WTC11 (cell line): ENCODE data around the gene RBM20. TPM values are rescaled to one million over a fixed set of nuclear protein-coding genes. Genes with fewer than 3 reads are reported as not detected.

Experiments used
- ATAC-seq: fragments of 200-7000 bp; cut with Tn5 transposase; 2 replicates; pipeline ENCODE4 v1.10.0; 2021; ENCODE audit warnings: mild to moderate bottlenecking, moderate library complexity
- CTCF ChIA-PET: fragments of 300-600 bp; sonication (Branson Sonifier 250); formaldehyde crosslinking; loops from one replicate; lab custom pipeline; 2021; ENCODE audit warnings: antibody characterized with exemption; lab: Charles Lee
- POLR2A ChIA-PET: fragments of 350-600 bp; sonication (Branson Sonifier 250); formaldehyde crosslinking; loops from one replicate; lab custom pipeline; 2021; ENCODE audit warnings: antibody characterized with exemption; lab: Charles Lee
- DNase-seq: peaks from one replicate; pipeline ENCODE4 v3.0.0; 2021; ENCODE audit warnings: low spot score
- H3K27ac Mint-ChIP-seq: 2 replicates; pipeline ENCODE4 v1.8.0; 2021; ENCODE audit warnings: mixed read lengths
- H3K27me3 Mint-ChIP-seq: 2 replicates; pipeline ENCODE4 v1.8.0; 2021; ENCODE audit warnings: low read depth, mild to moderate bottlenecking, moderate library complexity, mixed read lengths
- H3K36me3 Mint-ChIP-seq: 2 replicates; pipeline ENCODE4 v1.8.0; 2021; ENCODE audit warnings: mixed read lengths
- H3K4me1 Mint-ChIP-seq: 2 replicates; pipeline ENCODE4 v1.8.0; 2022; ENCODE audit warnings: mixed read lengths
- H3K4me3 Mint-ChIP-seq: 2 replicates; pipeline ENCODE4 v1.8.0; 2021; ENCODE audit warnings: mild to moderate bottlenecking, moderate library complexity, mixed read lengths
- H3K9me3 Mint-ChIP-seq: 2 replicates; pipeline ENCODE4 v1.8.0; 2021; ENCODE audit warnings: mixed read lengths
- ARID4B ChIP-seq: sonication (generic); formaldehyde crosslinking; IDR thresholded peaks from 2 replicates; pipeline ENCODE4 v1.8.0; 2023; ENCODE audit warnings: missing genetic modification reagents, mild to moderate bottlenecking, borderline replicate concordance
- CTCF ChIP-seq: fragments of 200-600 bp; IDR thresholded peaks from 2 replicates; pipeline ENCODE4 v1.8.0; 2022; ENCODE audit warnings: antibody characterized with exemption
- EMX1 ChIP-seq: fragments of 250-450 bp; sonication (Bioruptor Pico); IDR thresholded peaks from 2 replicates; pipeline ENCODE4 v1.8.0; 2021; ENCODE audit warnings: mild to moderate bottlenecking
- FOXJ3 ChIP-seq: sonication (generic); formaldehyde crosslinking; IDR thresholded peaks from 2 replicates; pipeline ENCODE4 v1.9.0; 2021; ENCODE audit warnings: missing genetic modification reagents, mild to moderate bottlenecking, borderline replicate concordance
- FOXK1 ChIP-seq: sonication (generic); formaldehyde crosslinking; IDR thresholded peaks from 2 replicates; pipeline ENCODE4 v1.8.0; 2022; ENCODE audit warnings: mild to moderate bottlenecking, moderate library complexity, missing genetic modification reagents
- GTF2I ChIP-seq: fragments of 250-450 bp; sonication (Bioruptor Pico); conservative IDR thresholded peaks from 2 replicates; pipeline ENCODE4 v1.4.0; 2021; ENCODE audit warnings: mild to moderate bottlenecking
- NR1H2 ChIP-seq: sonication (generic); formaldehyde crosslinking; IDR thresholded peaks from 2 replicates; pipeline ENCODE4 v1.9.0; 2021; ENCODE audit warnings: mild to moderate bottlenecking, moderate library complexity, missing genetic modification reagents
- NR2C2 ChIP-seq: sonication (generic); formaldehyde crosslinking; IDR thresholded peaks from 2 replicates; pipeline ENCODE4 v1.8.0; 2022; ENCODE audit warnings: mild to moderate bottlenecking, missing genetic modification reagents
- OVOL2 ChIP-seq: fragments of 250-450 bp; sonication (Bioruptor Pico); IDR thresholded peaks from 2 replicates; pipeline ENCODE4 v1.9.0; 2021; ENCODE audit warnings: mild to moderate bottlenecking, borderline replicate concordance
- PREB ChIP-seq: sonication (generic); formaldehyde crosslinking; IDR thresholded peaks from 2 replicates; pipeline ENCODE4 v1.8.1; 2022; ENCODE audit warnings: mild to moderate bottlenecking, missing genetic modification reagents, moderate library complexity, borderline replicate concordance
- SMAD3 ChIP-seq: sonication (generic); formaldehyde crosslinking; IDR thresholded peaks from 2 replicates; pipeline ENCODE4 v1.8.0; 2022; ENCODE audit warnings: missing genetic modification reagents, mild to moderate bottlenecking, borderline replicate concordance
- TCF7 ChIP-seq: sonication (generic); formaldehyde crosslinking; IDR thresholded peaks from 2 replicates; pipeline ENCODE4 v1.8.0; 2022; ENCODE audit warnings: mild to moderate bottlenecking, low read depth, missing genetic modification reagents, moderate library complexity
- TEAD4 ChIP-seq: sonication (generic); formaldehyde crosslinking; IDR thresholded peaks from 2 replicates; pipeline ENCODE4 v1.8.0; 2022; ENCODE audit warnings: mild to moderate bottlenecking, missing genetic modification reagents
- TP53 ChIP-seq: sonication (generic); formaldehyde crosslinking; IDR thresholded peaks from 2 replicates; pipeline ENCODE4 v1.8.1; 2023; ENCODE audit warnings: mild to moderate bottlenecking, missing genetic modification reagents
- ZNF263 ChIP-seq: sonication (generic); formaldehyde crosslinking; IDR thresholded peaks from 2 replicates; pipeline ENCODE4 v1.8.1; 2022; ENCODE audit warnings: low read depth, mild to moderate bottlenecking, moderate library complexity, missing genetic modification reagents
- ZNF281 ChIP-seq: sonication (generic); formaldehyde crosslinking; IDR thresholded peaks from 2 replicates; pipeline ENCODE4 v1.8.0; 2023; ENCODE audit warnings: mild to moderate bottlenecking, missing genetic modification reagents
- ZNF317 ChIP-seq: sonication (generic); formaldehyde crosslinking; IDR thresholded peaks from 2 replicates; pipeline ENCODE4 v1.8.1; 2023; ENCODE audit warnings: low read depth, mild to moderate bottlenecking, moderate library complexity, missing genetic modification reagents, borderline replicate concordance
- ZNF416 ChIP-seq: fragments of 250-450 bp; sonication (Bioruptor Pico); IDR thresholded peaks from 2 replicates; pipeline ENCODE4 v1.9.0; 2021; ENCODE audit warnings: mild to moderate bottlenecking, inconsistent platforms
- ZNF671 ChIP-seq: fragments of 250-450 bp; sonication (Bioruptor Pico); IDR thresholded peaks from 2 replicates; pipeline ENCODE4 v1.8.0; 2021; ENCODE audit warnings: mild to moderate bottlenecking
- total RNA-seq: library from RNA; stranded (reverse); gene quantifications from 3 replicates; pipeline ENCODE4 v1.2.3, GENCODE V29; 2021
- TF ChIP-seq, protein P1 (sequence below): sonication (generic); formaldehyde crosslinking; IDR thresholded peaks from 2 replicates; pipeline ENCODE4 v1.8.1; 2022; ENCODE audit warnings: low read depth, mild to moderate bottlenecking, moderate library complexity, missing genetic modification reagents, borderline replicate concordance
- TF ChIP-seq, protein P2 (sequence below): sonication (generic); formaldehyde crosslinking; IDR thresholded peaks from 2 replicates; pipeline ENCODE4 v1.8.1; 2023; ENCODE audit warnings: mild to moderate bottlenecking, missing genetic modification reagents, borderline replicate concordance

The RBM20 gene
- total RNA-seq, 1 experiment from 2014 or later: 0.52 TPM

DNA sequence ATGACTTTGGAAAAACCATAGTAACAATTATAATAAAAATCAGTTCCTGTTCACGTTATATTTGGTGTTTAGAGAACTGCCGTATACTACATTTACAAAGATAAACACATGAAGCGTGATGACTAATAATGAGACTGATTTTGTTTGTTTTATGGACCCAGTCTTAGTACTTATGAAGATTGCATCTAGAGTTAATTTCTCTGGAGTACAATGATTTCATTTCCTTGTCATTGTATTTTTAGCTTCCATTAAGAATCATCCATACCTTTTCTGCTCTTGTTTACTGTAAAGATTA is 2.9 kb downstream of the RBM20 start:
- no peak overlapping the region for H3K27ac Mint-ChIP-seq
- ChIA-PET POLR2A (no interaction called here), CTCF (no interaction called here)
- ATAC-seq (no peak), DNase-seq (no peak)
- no peak overlapping the region for H3K4me3 Mint-ChIP-seq
- no peaks in the 10 kb centered on the region for H3K36me3 Mint-ChIP-seq
- H3K4me1 Mint-ChIP-seq: peaks cover 25% of the 10 kb centered on the region
- TF ChIP-seq PREB (CRISPR knock-in tag) (no peak), SMAD3 (CRISPR knock-in tag) (no peak), EMX1 (CRISPR knock-in tag) (no peak), ZNF281 (CRISPR knock-in tag) (no peak), TCF7 (CRISPR knock-in tag) (no peak), ZNF671 (CRISPR knock-in tag) (no peak), FOXK1 (CRISPR knock-in tag) (no peak), ARID4B (CRISPR knock-in tag) (no peak), NR2C2 (CRISPR knock-in tag) (no peak), ZNF263 (CRISPR knock-in tag) (no peak), TP53 (CRISPR knock-in tag) (no peak), ZNF416 (no peak), OVOL2 (CRISPR knock-in tag) (no peak)
- TF ChIP-seq, protein P1, sequence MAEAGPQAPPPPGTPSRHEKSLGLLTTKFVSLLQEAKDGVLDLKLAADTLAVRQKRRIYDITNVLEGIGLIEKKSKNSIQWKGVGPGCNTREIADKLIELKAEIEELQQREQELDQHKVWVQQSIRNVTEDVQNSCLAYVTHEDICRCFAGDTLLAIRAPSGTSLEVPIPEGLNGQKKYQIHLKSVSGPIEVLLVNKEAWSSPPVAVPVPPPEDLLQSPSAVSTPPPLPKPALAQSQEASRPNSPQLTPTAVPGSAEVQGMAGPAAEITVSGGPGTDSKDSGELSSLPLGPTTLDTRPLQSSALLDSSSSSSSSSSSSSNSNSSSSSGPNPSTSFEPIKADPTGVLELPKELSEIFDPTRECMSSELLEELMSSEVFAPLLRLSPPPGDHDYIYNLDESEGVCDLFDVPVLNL (CRISPR knock-in tag): no peak
- no peaks in the 10 kb centered on the region for H3K9me3 Mint-ChIP-seq
- peaks cover 45% of the 10 kb centered on the region for H3K27me3 Mint-ChIP-seq

DNA sequence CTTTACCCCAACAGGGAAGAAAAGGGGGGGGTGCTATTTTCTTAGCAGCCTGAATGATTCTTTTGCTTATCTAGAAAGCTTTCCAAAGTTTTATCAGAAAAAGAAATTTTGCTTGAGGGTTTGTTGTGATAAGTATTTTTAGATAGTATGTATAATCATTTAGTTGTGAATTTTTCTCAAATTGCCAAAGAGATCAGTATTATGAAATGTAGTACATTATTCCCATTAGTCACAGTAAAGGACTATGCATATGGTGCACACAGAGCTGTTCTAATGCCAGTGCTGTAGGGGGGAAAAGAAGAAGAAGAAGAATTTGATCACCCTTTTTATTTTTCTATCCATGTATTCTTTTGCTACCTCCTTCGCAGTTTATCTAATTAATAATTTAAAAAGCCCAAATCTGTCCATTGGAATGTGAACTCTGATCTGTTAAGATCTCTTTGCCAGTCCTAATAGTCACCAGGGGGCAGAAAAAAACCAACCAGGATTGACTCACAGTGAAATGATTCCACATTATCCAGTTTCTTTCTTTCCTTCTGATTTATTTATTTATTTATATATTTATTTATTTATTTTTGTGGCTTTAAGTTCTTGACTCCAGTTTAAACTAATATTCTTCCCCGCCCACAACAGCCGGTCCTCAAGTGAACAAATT is 4.7 kb downstream of the RBM20 start:
- no peak for ATAC-seq
- CTCF ChIA-PET: interaction anchor here (2.1 kb wide), 1 partner anchor 23 kb away, joined by 9 read pairs; no protein-coding TSS in a partner anchor
- Mint-ChIP-seq H3K27ac (no peak overlapping the region), H3K27me3 (peaks cover 28% of the 10 kb centered on the region), H3K9me3 (no peaks in the 10 kb centered on the region), H3K4me1 (peaks cover 17% of the 10 kb centered on the region), H3K36me3 (no peaks in the 10 kb centered on the region), H3K4me3 (no peak overlapping the region)
- POLR2A ChIA-PET: no interaction called here
- no peak for DNase-seq
- TF ChIP-seq, protein P2, sequence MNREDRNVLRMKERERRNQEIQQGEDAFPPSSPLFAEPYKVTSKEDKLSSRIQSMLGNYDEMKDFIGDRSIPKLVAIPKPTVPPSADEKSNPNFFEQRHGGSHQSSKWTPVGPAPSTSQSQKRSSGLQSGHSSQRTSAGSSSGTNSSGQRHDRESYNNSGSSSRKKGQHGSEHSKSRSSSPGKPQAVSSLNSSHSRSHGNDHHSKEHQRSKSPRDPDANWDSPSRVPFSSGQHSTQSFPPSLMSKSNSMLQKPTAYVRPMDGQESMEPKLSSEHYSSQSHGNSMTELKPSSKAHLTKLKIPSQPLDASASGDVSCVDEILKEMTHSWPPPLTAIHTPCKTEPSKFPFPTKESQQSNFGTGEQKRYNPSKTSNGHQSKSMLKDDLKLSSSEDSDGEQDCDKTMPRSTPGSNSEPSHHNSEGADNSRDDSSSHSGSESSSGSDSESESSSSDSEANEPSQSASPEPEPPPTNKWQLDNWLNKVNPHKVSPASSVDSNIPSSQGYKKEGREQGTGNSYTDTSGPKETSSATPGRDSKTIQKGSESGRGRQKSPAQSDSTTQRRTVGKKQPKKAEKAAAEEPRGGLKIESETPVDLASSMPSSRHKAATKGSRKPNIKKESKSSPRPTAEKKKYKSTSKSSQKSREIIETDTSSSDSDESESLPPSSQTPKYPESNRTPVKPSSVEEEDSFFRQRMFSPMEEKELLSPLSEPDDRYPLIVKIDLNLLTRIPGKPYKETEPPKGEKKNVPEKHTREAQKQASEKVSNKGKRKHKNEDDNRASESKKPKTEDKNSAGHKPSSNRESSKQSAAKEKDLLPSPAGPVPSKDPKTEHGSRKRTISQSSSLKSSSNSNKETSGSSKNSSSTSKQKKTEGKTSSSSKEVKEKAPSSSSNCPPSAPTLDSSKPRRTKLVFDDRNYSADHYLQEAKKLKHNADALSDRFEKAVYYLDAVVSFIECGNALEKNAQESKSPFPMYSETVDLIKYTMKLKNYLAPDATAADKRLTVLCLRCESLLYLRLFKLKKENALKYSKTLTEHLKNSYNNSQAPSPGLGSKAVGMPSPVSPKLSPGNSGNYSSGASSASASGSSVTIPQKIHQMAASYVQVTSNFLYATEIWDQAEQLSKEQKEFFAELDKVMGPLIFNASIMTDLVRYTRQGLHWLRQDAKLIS: no peak
- no peak for TF ChIP-seq ZNF317 (CRISPR knock-in tag)
- TF ChIP-seq FOXJ3 (CRISPR knock-in tag): no peak
- TF ChIP-seq CTCF: no peak
- no peak for TF ChIP-seq TEAD4 (CRISPR knock-in tag)
- TF ChIP-seq NR1H2 (CRISPR knock-in tag): no peak
- TF ChIP-seq GTF2I: no peak
